ENCODE results near the gene PRR12.

DNA sequence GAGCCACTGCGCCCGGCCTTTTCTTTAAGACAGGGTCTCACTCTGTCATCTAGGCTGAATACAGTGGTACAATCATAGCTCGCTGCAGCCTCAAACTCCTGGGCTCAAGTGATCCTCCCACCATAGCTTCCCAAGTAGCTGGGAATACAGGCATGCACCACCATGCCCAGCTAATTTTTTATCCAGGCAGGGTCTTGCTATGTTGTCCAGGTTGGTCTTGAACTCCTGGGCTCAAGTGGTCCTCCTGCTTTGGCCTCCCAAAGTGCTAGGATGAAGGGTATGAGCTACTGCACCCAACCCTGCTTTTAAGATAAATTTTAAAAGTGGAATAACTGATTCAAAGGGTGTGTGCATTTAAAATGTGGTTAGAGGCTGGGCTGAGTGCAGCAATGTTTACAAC is 24.7 kb upstream of the PRR12 start:
- no peak for TF ChIP-seq FOXM1 (IDR thresholded peaks at IDR 0.05; ENCODE audit: borderline replicate concordance)
- TF ChIP-seq SUZ12 (IDR thresholded peaks at IDR 0.05) = no peak
- TF ChIP-seq HDGF (IDR thresholded peaks at IDR 0.05; ENCODE audit: borderline replicate concordance) = no peak
